IPS-18c (cell line): ENCODE results near the gene DNAJC13.

Experiments
- H3K4me3 ChIP-seq: 2 replicates; pipeline ENCODE4 v1.7.0; 2013; ENCODE audit warnings: low read depth, mild to moderate bottlenecking, low read length, moderate library complexity; ENCODE audit not compliant: insufficient read depth
- H3K9me3 ChIP-seq: one replicate; pipeline ENCODE4 v1.6.1; 2013; ENCODE audit warnings: mild to moderate bottlenecking, low read length, moderate library complexity; ENCODE audit not compliant: control insufficient read depth, insufficient read depth

The DNAJC13 gene

GRCh38 chr3:132435911-132436425 is 18.7 kb downstream of the DNAJC13 start:
- Histone ChIP-seq H3K4me3 (no peak overlapping the region), H3K9me3 (no peaks in the 10 kb centered on the region)

- Histone ChIP-seq H3K9me3 (no peaks in the 10 kb centered on the region), H3K4me3 (no peak overlapping the region)
These were observed 26.1 kb downstream of the DNAJC13 start for GRCh38 chr3:132443421-132443820.

GRCh38 chr3:132444383-132444782 is 27.1 kb downstream of the DNAJC13 start:
- Histone ChIP-seq H3K4me3 (no peak overlapping the region), H3K9me3 (no peaks in the 10 kb centered on the region)

GRCh38 chr3:132445817-132446216 is 28.5 kb downstream of the DNAJC13 start:
- H3K9me3 ChIP-seq: no peaks in the 10 kb centered on the region
- H3K4me3 ChIP-seq: no peak overlapping the region

- no peak overlapping the region for H3K4me3 ChIP-seq
- no peaks in the 10 kb centered on the region for H3K9me3 ChIP-seq
These were observed 31.1 kb downstream of the DNAJC13 start for GRCh38 chr3:132448216-132448961.

- H3K9me3 ChIP-seq: no peaks in the 10 kb centered on the region
These were observed 38.8 kb downstream of the DNAJC13 start for GRCh38 chr3:132456136-132456535.

GRCh38 chr3:132456571-132456970 is 39.3 kb downstream of the DNAJC13 start:
- Histone ChIP-seq H3K9me3 (no peaks in the 10 kb centered on the region), H3K4me3 (no peak overlapping the region)

More at GRCh38 chr3:132456136-132456535, 38.8 kb downstream of the DNAJC13 start:
- H3K4me3 ChIP-seq: no peak overlapping the region

GRCh38 chr3:132457286-132457685 is 40.0 kb downstream of the DNAJC13 start:
- H3K9me3 ChIP-seq: no peaks in the 10 kb centered on the region
- no peak overlapping the region for H3K4me3 ChIP-seq

GRCh38 chr3:132459551-132459950 is 42.2 kb downstream of the DNAJC13 start:
- Histone ChIP-seq H3K4me3 (no peak overlapping the region), H3K9me3 (no peaks in the 10 kb centered on the region)

- no peak overlapping the region for H3K4me3 ChIP-seq
- no peaks in the 10 kb centered on the region for H3K9me3 ChIP-seq
These were observed 44.2 kb downstream of the DNAJC13 start for GRCh38 chr3:132461544-132461943.

- no peak overlapping the region for H3K4me3 ChIP-seq
These were observed 46.8 kb downstream of the DNAJC13 start for GRCh38 chr3:132464066-132464465.

GRCh38 chr3:132469326-132469725 is 52.0 kb downstream of the DNAJC13 start:
- Histone ChIP-seq H3K9me3 (no peaks in the 10 kb centered on the region), H3K4me3 (no peak overlapping the region)

More at GRCh38 chr3:132464066-132464465, 46.8 kb downstream of the DNAJC13 start:
- H3K9me3 ChIP-seq: no peaks in the 10 kb centered on the region

- H3K4me3 ChIP-seq: no peak overlapping the region
- H3K9me3 ChIP-seq: no peaks in the 10 kb centered on the region
These were observed 68.8 kb downstream of the DNAJC13 start for GRCh38 chr3:132486099-132486498.

GRCh38 chr3:132488151-132488550 is 70.8 kb downstream of the DNAJC13 start:
- no peaks in the 10 kb centered on the region for H3K9me3 ChIP-seq
- no peak overlapping the region for H3K4me3 ChIP-seq

GRCh38 chr3:132499071-132499470 is 81.8 kb downstream of the DNAJC13 start:
- Histone ChIP-seq H3K4me3 (no peak overlapping the region), H3K9me3 (no peaks in the 10 kb centered on the region)

- Histone ChIP-seq H3K9me3 (no peaks in the 10 kb centered on the region), H3K4me3 (no peak overlapping the region)
These were observed 86.3 kb downstream of the DNAJC13 start for GRCh38 chr3:132503559-132503958.

GRCh38 chr3:132504375-132504933 is 87.2 kb downstream of the DNAJC13 start:
- H3K9me3 ChIP-seq: no peaks in the 10 kb centered on the region
- no peak overlapping the region for H3K4me3 ChIP-seq

GRCh38 chr3:132507657-132508056 is 90.4 kb downstream of the DNAJC13 start:
- Histone ChIP-seq H3K4me3 (no peak overlapping the region), H3K9me3 (no peaks in the 10 kb centered on the region)
